Lung (tissue), 12 donors: ENCODE measurements around the gene TLK2. TPM values are rescaled to one million over a fixed set of nuclear protein-coding genes. Genes with fewer than 3 reads are reported as not detected.
A peak's percentile ranks its signal among the peaks of the same experiment; 100 is the strongest.

Experiments
- ATAC-seq: fragments of 200-7000 bp; cut with Tn5 transposase; one replicate; pipeline ENCODE4 v1.9.1; 2020; ENCODE audit warnings: moderate number of reproducible peaks; ENCODE audit not compliant: insufficient read depth, low FRiP score
- DNase-seq, 3 donors: peaks; one replicate each; pipeline ENCODE4 v3.0.0-alpha.2; 2013 to 2017
- H3K27ac ChIP-seq, 2 donors: one replicate each; pipeline ENCODE4 v1.5.1; 2013; ENCODE audit warnings: mild to moderate bottlenecking in 2 of 2, moderate library complexity in 2 of 2, control low read depth in 1 of 2, inconsistent platforms in 1 of 2, low read depth in 1 of 2, low read length in 1 of 2
- H3K27me3 ChIP-seq, 3 donors: one replicate each; pipeline ENCODE4 v1.5.1; 2013; ENCODE audit warnings: low read length in 2 of 3; ENCODE audit not compliant: control insufficient read depth in 3 of 3, insufficient read depth in 3 of 3
- H3K36me3 ChIP-seq, 4 donors: one replicate each; pipeline ENCODE4 v1.5.1; 2013; ENCODE audit warnings: low read length in 4 of 4, mild to moderate bottlenecking in 1 of 4, moderate library complexity in 1 of 4; ENCODE audit not compliant: control insufficient read depth in 4 of 4, insufficient read depth in 4 of 4
- H3K4me1 ChIP-seq, 5 donors: one replicate each; pipeline ENCODE4 v1.5.1; 2013; ENCODE audit warnings: low read length in 5 of 5, mild to moderate bottlenecking in 2 of 5, moderate library complexity in 1 of 5; ENCODE audit not compliant: control insufficient read depth in 5 of 5, insufficient read depth in 5 of 5
- H3K4me3 ChIP-seq: one replicate; pipeline ENCODE4 v1.5.1; 2013; ENCODE audit warnings: mild to moderate bottlenecking, control low read depth, moderate library complexity
- H3K9ac ChIP-seq, 2 donors: one replicate each; pipeline ENCODE4 v1.5.1; 2013; ENCODE audit warnings: low read length in 2 of 2, control low read depth in 1 of 2; ENCODE audit not compliant: insufficient read depth in 1 of 2
- H3K9me3 ChIP-seq, 4 donors: one replicate each; pipeline ENCODE4 v1.5.1; 2013; ENCODE audit warnings: low read length in 3 of 4, mild to moderate bottlenecking in 1 of 4, moderate library complexity in 1 of 4; ENCODE audit not compliant: control insufficient read depth in 4 of 4, insufficient read depth in 3 of 4
- CTCF ChIP-seq: IDR thresholded peaks from 2 replicates; pipeline ENCODE4 v1.5.1; 2012; ENCODE audit warnings: mild to moderate bottlenecking; ENCODE audit errors: control extremely low read depth, extremely low read depth
- WGBS, 2 donors: extraction: QIAGEN DNeasy Blood & Tissue Kit; methylation state at CpG; one replicate each; pipeline ENCODE4 v1.1.7; 2013; 5-methylcytosine and 5-hydroxymethylcytosine counted together
- polyA plus RNA-seq, 2 donors: library from polyadenylated mRNA; stranded (reverse); fragments of 200-250 nt; gene quantifications; one replicate each; pipeline ENCODE4 v1.2.1, GENCODE V29; 2013
- total RNA-seq, 2 donors: library from RNA; depleted of rRNA in 1 of 2; stranded (reverse); fragments of >200 nt in 1 of 2; gene quantifications; one replicate each; pipeline ENCODE4 v1.2.1, GENCODE V29; 2014 to 2021
- donor health status: control.
- donor health status: control.
- donor health status: Bipolar disorder and iron deficiency.
- donor health status: healthy.
- donor health status: DM: yes; HTN: yes; CAD: no.

The TLK2 gene
- total and polyA plus RNA-seq, 4 donors: 11.6 to 87.7 (median 26.0) TPM

GRCh38 chr17:62617894-62618472 is 139.4 kb downstream of the TLK2 start:
- H3K36me3 ChIP-seq: peaks cover 0 to 18% (median 4%) of the 10 kb centered on the region in 4 donors
- peaks cover 0 to 22% (median 2%) of the 10 kb centered on the region in 5 donors for H3K4me1 ChIP-seq
- ATAC-seq: no peak

DNA sequence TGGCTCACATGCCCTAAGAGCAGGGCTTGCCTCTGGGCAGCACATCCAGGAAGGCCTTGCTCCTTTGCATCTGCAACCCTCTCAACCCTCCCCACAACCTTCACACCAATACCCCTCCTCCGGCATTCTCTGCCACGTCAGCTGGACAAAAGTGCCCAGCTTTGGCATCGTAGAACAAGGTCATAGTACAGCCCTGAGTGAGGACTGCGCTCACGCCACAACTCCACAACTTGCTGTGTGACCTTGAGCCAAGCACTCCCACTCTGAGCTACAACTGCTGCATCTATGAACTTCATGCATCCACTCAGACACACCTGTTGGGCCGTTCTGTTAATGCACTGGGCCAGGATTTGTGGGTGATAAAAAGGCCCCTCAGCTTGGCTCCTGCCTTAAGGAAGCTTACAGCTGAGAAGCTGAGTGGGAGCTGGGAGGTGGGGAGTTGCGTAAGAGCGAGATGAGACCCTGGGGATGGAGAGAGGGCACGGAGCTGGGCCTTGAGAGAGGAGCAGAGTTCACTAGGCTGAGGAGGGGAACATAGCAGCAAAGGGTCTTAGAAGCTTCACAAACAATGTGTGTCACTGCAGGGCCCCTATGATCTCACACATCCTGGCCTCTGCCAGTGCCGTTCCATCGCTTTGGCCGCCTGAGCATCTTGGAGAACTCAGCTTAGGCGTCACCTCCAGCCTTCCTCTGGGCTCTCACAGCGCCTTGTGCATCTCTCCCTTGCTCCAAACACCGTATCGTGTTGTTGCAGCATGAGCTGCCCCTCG is 140.2 kb downstream of the TLK2 start:
- no peak for TF ChIP-seq CTCF
- ATAC-seq (no peak), DNase-seq (no peak)
- Histone ChIP-seq H3K9me3 (peaks cover 0 to 2% (median 0%) of the 10 kb centered on the region in 4 donors), H3K36me3 (peaks cover 0 to 18% (median 4%) of the 10 kb centered on the region in 4 donors), H3K27me3 (no peaks in the 10 kb centered on the region), H3K27ac (no peak overlapping the region), H3K4me3 (no peak overlapping the region), H3K4me1 (peaks cover 0 to 22% (median 2%) of the 10 kb centered on the region in 5 donors), H3K9ac (no peak overlapping the region)
- 89 to 90% methylated on average over 17 of the region's 17 CpGs for WGBS, 2 donors

More at GRCh38 chr17:62617894-62618472, 139.4 kb downstream of the TLK2 start:
- no peak overlapping the region for H3K4me3 ChIP-seq
- no peaks in the 10 kb centered on the region for H3K27me3 ChIP-seq
- H3K27ac ChIP-seq: no peak overlapping the region
- no peak overlapping the region for H3K9ac ChIP-seq
- H3K9me3 ChIP-seq: peaks cover 0 to 2% (median 0%) of the 10 kb centered on the region in 4 donors
- TF ChIP-seq CTCF: no peak
- WGBS, 2 donors: 74 to 80% methylated on average over 6 of the region's 6 CpGs
- peak in 1 of 3 donors; percentile 46 for DNase-seq

GRCh38 chr17:62619417-62620155 is 141.0 kb downstream of the TLK2 start:
- TF ChIP-seq CTCF: no peak
- H3K4me1 ChIP-seq: peaks cover 0 to 22% (median 2%) of the 10 kb centered on the region in 5 donors
- no peak overlapping the region for H3K27ac ChIP-seq
- no peaks in the 10 kb centered on the region for H3K27me3 ChIP-seq
- peaks cover 0 to 18% (median 3%) of the 10 kb centered on the region in 4 donors for H3K36me3 ChIP-seq
- ATAC-seq (no peak), DNase-seq (no peak)
- WGBS, 2 donors: 84 to 86% methylated on average over 10 of the region's 10 CpGs
- H3K4me3 ChIP-seq: no peak overlapping the region
- no peak overlapping the region for H3K9ac ChIP-seq
- H3K9me3 ChIP-seq: peaks cover 0 to 2% (median 0%) of the 10 kb centered on the region in 4 donors
